Panc1 (cell line): ENCODE results near the gene FILIP1L. TPM values are rescaled to one million over a fixed set of nuclear protein-coding genes. Genes with fewer than 3 reads are reported as not detected.
A peak's percentile ranks its signal among the peaks of the same experiment; 100 is the strongest.

Source experiments
- ATAC-seq: fragments of 200-7000 bp; cut with Tn5 transposase; 2 replicates; pipeline ENCODE4 v1.9.1; 2020; ENCODE audit warnings: mild to moderate bottlenecking, moderate library complexity
- BruUV-seq: library from RNA; stranded (reverse); fragments of 400-500 nt; replicated peaks from 2 replicates; lab custom pipeline; 2021; lab: Mats Ljungman, UMichigan
- CTCF ChIA-PET: fragments of 300-600 bp; sonication (Branson Sonifier 250); formaldehyde crosslinking; loops from one replicate; lab custom pipeline; 2022; ENCODE audit warnings: antibody characterized with exemption; lab: Charles Lee
- POLR2A ChIA-PET: fragments of 300-600 bp; sonication (Branson Sonifier 250); formaldehyde crosslinking; loops from one replicate; lab custom pipeline; 2022; ENCODE audit warnings: antibody characterized with exemption; lab: Charles Lee
- DNase-seq: peaks from one replicate; pipeline ENCODE4 v3.0.0-alpha.2; 2010; ENCODE audit warnings: low read depth, low spot score
- H3K27ac ChIP-seq: 2 replicates; pipeline ENCODE4 v1.5.1; 2011; ENCODE audit warnings: mild to moderate bottlenecking, low read length, inconsistent platforms
- H3K27me3 ChIP-seq: fragments of 200-500 bp; sonication (Bioruptor generic); 2 replicates; pipeline ENCODE4 v1.6.0; 2014; ENCODE audit warnings: low read length, inconsistent platforms; ENCODE audit not compliant: control insufficient read depth, insufficient read depth
- H3K36me3 ChIP-seq: fragments of 200-500 bp; sonication (Bioruptor generic); 2 replicates; pipeline ENCODE4 v1.5.1; 2014; ENCODE audit warnings: inconsistent platforms, mild to moderate bottlenecking, low read length, moderate library complexity; ENCODE audit not compliant: control insufficient read depth, insufficient read depth
- H3K4me1 ChIP-seq: 2 replicates; pipeline ENCODE4 v1.5.1; 2011; ENCODE audit warnings: inconsistent platforms, mild to moderate bottlenecking, low read length, moderate library complexity; ENCODE audit not compliant: control insufficient read depth, insufficient read depth
- H3K4me3 ChIP-seq, 2 experiments: 2 replicates each; pipeline ENCODE4 v1.5.1; 2011 to 2012; ENCODE audit warnings: low read depth in 2 of 2, low read length in 2 of 2, mild to moderate bottlenecking in 2 of 2, inconsistent platforms in 1 of 2, moderate library complexity in 1 of 2
- H3K9me3 ChIP-seq: fragments of 200-500 bp; sonication (Bioruptor generic); 2 replicates; pipeline ENCODE4 v1.5.1; 2014; ENCODE audit warnings: low read depth, mild to moderate bottlenecking, inconsistent platforms, low read length, moderate library complexity; ENCODE audit not compliant: control insufficient read depth, insufficient read depth
- CTCF ChIP-seq: fragments of 450-650 bp; IDR thresholded peaks from 2 replicates; pipeline ENCODE4 v1.5.1; 2017; ENCODE audit warnings: mild to moderate bottlenecking
- POLR2AphosphoS5 ChIP-seq: IDR thresholded peaks from 2 replicates; pipeline ENCODE4 v1.6.1; 2012; ENCODE audit warnings: mild to moderate bottlenecking, low read depth, low read length, moderate library complexity
- REST ChIP-seq, 2 experiments: IDR thresholded peaks; 2 replicates each; pipeline ENCODE4 v1.6.1; 2011 to 2012; ENCODE audit warnings: low read depth in 2 of 2, control low read depth in 1 of 2, low read length in 1 of 2, mild to moderate bottlenecking in 1 of 2, moderate library complexity in 1 of 2; ENCODE audit not compliant: insufficient read depth in 1 of 2
- SIN3A ChIP-seq: IDR thresholded peaks from 2 replicates; pipeline ENCODE4 v1.6.1; 2012; ENCODE audit warnings: low read depth, mild to moderate bottlenecking, low read length, moderate library complexity, borderline replicate concordance; ENCODE audit not compliant: insufficient read depth
- TCF7L2 ChIP-seq: IDR thresholded peaks from 2 replicates; pipeline ENCODE4 v1.6.1; 2011; ENCODE audit warnings: mild to moderate bottlenecking, low read depth, low read length, inconsistent platforms
- in situ Hi-C: cut with HindIII; loops from 2 replicates; pipeline ENCODE4 v1.10.0; 2016; ENCODE audit warnings: low sequenced_read_pairs, low pct_unique_long_range_greater_than_20kb
- intact Hi-C: fragments of 100-400 bp; cut with micrococcal nuclease; formaldehyde crosslinking; loops from one replicate; pipeline ENCODE4 v1.10.0; 2022; ENCODE audit not compliant: unreplicated experiment
- total RNA-seq: library from RNA; stranded (reverse); gene quantifications from one replicate; pipeline ENCODE4 v1.2.1, GENCODE V29; 2021; ENCODE audit not compliant: unreplicated experiment

The FILIP1L gene
- total RNA-seq, 1 experiment from 2014 or later, result 3.2 TPM

- ChIA-PET CTCF (no interaction called here), POLR2A (no interaction called here)
- no TSS peak for BruUV-seq
- no peak overlapping the region for H3K4me3 ChIP-seq
- no peak for TF ChIP-seq SIN3A
- TF ChIP-seq POLR2AphosphoS5, result no peak
- no peak for TF ChIP-seq REST (IDR thresholded peaks at IDR 0.05; ENCODE audit: insufficient read depth in 1 of 2, low read depth in 2 of 2, low read length in 1 of 2)
- TF ChIP-seq CTCF, result no peak
- TF ChIP-seq TCF7L2, result no peak
- no peaks in the 10 kb centered on the region for H3K36me3 ChIP-seq
- peak; percentile 56; the same call in 1 of the 2 replicates for ATAC-seq
- no peak for DNase-seq
- in situ Hi-C loops, result no loop called here
- intact Hi-C loops, result no loop called here
- H3K9me3 ChIP-seq, result no peaks in the 10 kb centered on the region
- H3K27me3 ChIP-seq, result no peaks in the 10 kb centered on the region
- no peaks in the 10 kb centered on the region for H3K4me1 ChIP-seq
- peak overlapping the region; percentile 18 for H3K27ac ChIP-seq
Observed at GRCh38 chr3:99925584-99926230, 188.6 kb downstream of the FILIP1L start.

GRCh38 chr3:99923873-99924272 is 190.4 kb downstream of the FILIP1L start:
- ATAC-seq, result no peak
- Histone ChIP-seq H3K36me3 (no peaks in the 10 kb centered on the region), H3K27me3 (no peaks in the 10 kb centered on the region), H3K4me3 (no peak overlapping the region), H3K4me1 (no peaks in the 10 kb centered on the region), H3K9me3 (no peaks in the 10 kb centered on the region), H3K27ac (no peak overlapping the region)
- DNase-seq, result no peak
- ChIA-PET CTCF (no interaction called here), POLR2A (no interaction called here)
- no TSS peak for BruUV-seq
- in situ Hi-C loops, result no loop called here
- TF ChIP-seq SIN3A (no peak), CTCF (no peak), POLR2AphosphoS5 (no peak), TCF7L2 (no peak), REST (IDR thresholded peaks at IDR 0.05; ENCODE audit: insufficient read depth in 1 of 2, low read depth in 2 of 2, low read length in 1 of 2) (no peak)
- intact Hi-C loops, result no loop called here
